ENCODE results near the gene HDDC3.
"Not testable (repeated sequence)": the region's sequence is repeated elsewhere in the genome, so short reads cannot be mapped to it uniquely, and the experiment has no call there.

Gene HDDC3

GRCh38 chr15:90901175-90902039 is 30.9 kb downstream of the HDDC3 start:
- Histone ChIP-seq H3K27ac (no peak overlapping the region), H3K9me3 (ENCODE audit: low read depth, low read length) (no peaks in the 10 kb centered on the region), H3K36me3 (ENCODE audit: insufficient read depth, low read length) (peaks cover 14% of the 10 kb centered on the region), H3K4me3 (peak overlapping the region; percentile 84), H3K9ac (ENCODE audit: insufficient read length) (peak overlapping the region; percentile 79)
- no peak for DNase-seq (ENCODE audit: low read depth, low spot score)
- TF ChIP-seq FOXP2 (optimal IDR thresholded peaks at IDR 0.05; ENCODE audit: control extremely low read depth, extremely low read length, insufficient read depth) (no peak), POLR2AphosphoS5 (IDR thresholded peaks at IDR 0.05; ENCODE audit: borderline replicate concordance, low read depth, low read length) (no peak), EZH2 (IDR thresholded peaks at IDR 0.05) (no peak)

- H3K4me3 ChIP-seq; DNase-seq (ENCODE audit: low read depth, low spot score); H3K9me3 ChIP-seq (ENCODE audit: low read depth, low read length); H3K27ac ChIP-seq; H3K9ac ChIP-seq (ENCODE audit: insufficient read length); H3K36me3 ChIP-seq (ENCODE audit: insufficient read depth, low read length): not testable (repeated sequence)
These were observed 35.2 kb downstream of the HDDC3 start for GRCh38 chr15:90897131-90897655.

- DNase-seq (ENCODE audit: low read depth, low spot score): no peak
- no peak overlapping the region for H3K4me3 ChIP-seq
- no peaks in the 10 kb centered on the region for H3K9me3 ChIP-seq (ENCODE audit: low read depth, low read length)
- no peaks in the 10 kb centered on the region for H3K36me3 ChIP-seq (ENCODE audit: insufficient read depth, low read length)
- TF ChIP-seq FOXP2 (optimal IDR thresholded peaks at IDR 0.05; ENCODE audit: control extremely low read depth, extremely low read length, insufficient read depth): no peak
- no peak overlapping the region for H3K9ac ChIP-seq (ENCODE audit: insufficient read length)
- H3K27ac ChIP-seq: no peak overlapping the region
These were observed 36.7 kb downstream of the HDDC3 start for GRCh38 chr15:90895571-90896117.

GRCh38 chr15:90893175-90894090 is 38.9 kb downstream of the HDDC3 start:
- Histone ChIP-seq H3K4me3 (no peak overlapping the region), H3K36me3 (ENCODE audit: insufficient read depth, low read length) (no peaks in the 10 kb centered on the region), H3K27ac (no peak overlapping the region), H3K9me3 (ENCODE audit: low read depth, low read length) (no peaks in the 10 kb centered on the region), H3K9ac (ENCODE audit: insufficient read length) (no peak overlapping the region)
- TF ChIP-seq POLR2AphosphoS5 (IDR thresholded peaks at IDR 0.05; ENCODE audit: borderline replicate concordance, low read depth, low read length) (no peak), FOXP2 (optimal IDR thresholded peaks at IDR 0.05; ENCODE audit: control extremely low read depth, extremely low read length, insufficient read depth) (no peak), EZH2 (IDR thresholded peaks at IDR 0.05) (no peak)
- no peak for DNase-seq (ENCODE audit: low read depth, low spot score)

- no peak for TF ChIP-seq POLR2AphosphoS5 (IDR thresholded peaks at IDR 0.05; ENCODE audit: borderline replicate concordance, low read depth, low read length)
- TF ChIP-seq EZH2 (IDR thresholded peaks at IDR 0.05): no peak
- TF ChIP-seq FOXP2 (optimal IDR thresholded peaks at IDR 0.05; ENCODE audit: control extremely low read depth, extremely low read length, insufficient read depth): no peak
- no peak for DNase-seq (ENCODE audit: low read depth, low spot score)
- no peaks in the 10 kb centered on the region for H3K36me3 ChIP-seq (ENCODE audit: insufficient read depth, low read length)
- H3K4me3 ChIP-seq: no peak overlapping the region
- no peaks in the 10 kb centered on the region for H3K9me3 ChIP-seq (ENCODE audit: low read depth, low read length)
- no peak overlapping the region for H3K9ac ChIP-seq (ENCODE audit: insufficient read length)
- no peak overlapping the region for H3K27ac ChIP-seq
These were observed 39.7 kb downstream of the HDDC3 start for GRCh38 chr15:90892498-90893174.

- H3K9ac ChIP-seq (ENCODE audit: insufficient read length): no peak overlapping the region
- no peak overlapping the region for H3K27ac ChIP-seq
- H3K36me3 ChIP-seq (ENCODE audit: insufficient read depth, low read length): no peaks in the 10 kb centered on the region
- H3K4me3 ChIP-seq: no peak overlapping the region
- TF ChIP-seq FOXP2 (optimal IDR thresholded peaks at IDR 0.05; ENCODE audit: control extremely low read depth, extremely low read length, insufficient read depth) (no peak), EZH2 (IDR thresholded peaks at IDR 0.05) (no peak), POLR2AphosphoS5 (IDR thresholded peaks at IDR 0.05; ENCODE audit: borderline replicate concordance, low read depth, low read length) (no peak)
- H3K9me3 ChIP-seq (ENCODE audit: low read depth, low read length): no peaks in the 10 kb centered on the region
- no peak for DNase-seq (ENCODE audit: low read depth, low spot score)
These were observed 40.3 kb downstream of the HDDC3 start for GRCh38 chr15:90892023-90892422.

- Histone ChIP-seq H3K9ac (ENCODE audit: insufficient read length) (no peak overlapping the region), H3K4me3 (no peak overlapping the region), H3K27ac (no peak overlapping the region), H3K9me3 (ENCODE audit: low read depth, low read length) (no peaks in the 10 kb centered on the region), H3K36me3 (ENCODE audit: insufficient read depth, low read length) (no peaks in the 10 kb centered on the region)
- no peak for DNase-seq (ENCODE audit: low read depth, low spot score)
- TF ChIP-seq FOXP2 (optimal IDR thresholded peaks at IDR 0.05; ENCODE audit: control extremely low read depth, extremely low read length, insufficient read depth) (no peak), POLR2AphosphoS5 (IDR thresholded peaks at IDR 0.05; ENCODE audit: borderline replicate concordance, low read depth, low read length) (no peak), EZH2 (IDR thresholded peaks at IDR 0.05) (no peak)
These were observed 40.9 kb downstream of the HDDC3 start for GRCh38 chr15:90891346-90891949.
